Skeletal muscle tissue (tissue), 4 donors: ENCODE data around the gene CLN5. TPM values are rescaled to one million over a fixed set of nuclear protein-coding genes. Genes with fewer than 3 reads are reported as not detected.
"Not testable (repeated sequence)": the region's sequence is repeated elsewhere in the genome, so short reads cannot be mapped to it uniquely, and the experiment has no call there.

ENCODE experiments used
- H3K27ac ChIP-seq: one replicate; pipeline ENCODE4 v1.7.0; 2013; ENCODE audit warnings: mild to moderate bottlenecking, low read depth, low read length, inconsistent platforms
- H3K27me3 ChIP-seq, 3 donors: one replicate each; pipeline ENCODE4 v1.7.0; 2013; ENCODE audit warnings: low read length in 3 of 3; ENCODE audit not compliant: control insufficient read depth in 3 of 3, insufficient read depth in 3 of 3
- H3K36me3 ChIP-seq, 3 donors: one replicate each; pipeline ENCODE4 v1.7.0; 2013; ENCODE audit warnings: low read length in 3 of 3; ENCODE audit not compliant: control insufficient read depth in 3 of 3, insufficient read depth in 3 of 3
- H3K4me1 ChIP-seq, 3 donors: one replicate each; pipeline ENCODE4 v1.7.0; 2013; ENCODE audit warnings: low read length in 3 of 3, mild to moderate bottlenecking in 3 of 3; ENCODE audit not compliant: control insufficient read depth in 3 of 3, insufficient read depth in 3 of 3
- H3K4me3 ChIP-seq, 3 donors: one replicate each; pipeline ENCODE4 v1.7.0; 2013; ENCODE audit warnings: low read length in 3 of 3
- H3K9ac ChIP-seq, 3 donors: one replicate each; pipeline ENCODE4 v1.7.0; 2013; ENCODE audit warnings: low read length in 3 of 3, mild to moderate bottlenecking in 3 of 3, moderate library complexity in 2 of 3, low read depth in 1 of 3
- H3K9me3 ChIP-seq, 3 donors: one replicate each; pipeline ENCODE4 v1.7.0; 2013; ENCODE audit warnings: low read length in 3 of 3; ENCODE audit not compliant: control insufficient read depth in 3 of 3
- total RNA-seq: library from RNA; depleted of rRNA; stranded (reverse); fragments of >200 nt; gene quantifications from one replicate; pipeline ENCODE4 v1.2.3, GENCODE V29; 2014
- donor health status: Osteomylitis.

Gene CLN5
- total RNA-seq, 1 donor from 2014 or later, result 16.7 TPM

DNA sequence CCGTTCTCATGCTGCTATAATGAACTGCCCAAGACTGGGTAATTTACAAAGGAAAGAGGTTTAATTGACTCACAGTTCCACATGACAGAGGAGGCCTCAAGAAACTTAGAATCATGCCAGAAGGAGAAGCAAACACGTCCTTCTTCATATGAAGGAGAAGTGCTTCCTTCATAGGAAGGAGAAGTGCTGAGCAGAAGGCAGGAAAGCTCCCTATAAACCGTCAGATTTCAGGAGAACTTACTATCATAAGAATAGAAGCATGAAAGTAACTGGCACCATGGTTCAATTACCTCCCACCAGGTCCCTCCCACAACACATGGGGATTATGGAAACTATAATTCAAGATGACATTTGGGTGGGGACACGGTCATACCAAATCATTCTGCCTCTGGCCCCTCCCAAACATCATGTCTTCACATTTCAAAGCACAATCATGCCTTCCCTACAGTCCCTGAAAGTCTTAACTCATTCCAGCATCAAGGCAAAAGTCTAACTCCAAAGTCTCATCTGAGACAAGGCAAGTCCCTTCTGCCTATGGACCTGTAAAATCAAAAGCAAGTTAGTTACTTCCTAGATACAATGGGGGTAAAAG is 32.9 kb upstream of the CLN5 start:
- H3K27me3 ChIP-seq, result no peaks in the 10 kb centered on the region
- H3K4me1 ChIP-seq, result no peaks in the 10 kb centered on the region
- no peak overlapping the region for H3K27ac ChIP-seq
- H3K9me3 ChIP-seq, result peaks cover 0 to 2% (median 0%) of the 10 kb centered on the region in 3 donors
- no peak overlapping the region for H3K9ac ChIP-seq
- no peak overlapping the region for H3K4me3 ChIP-seq
- no peaks in the 10 kb centered on the region for H3K36me3 ChIP-seq

DNA sequence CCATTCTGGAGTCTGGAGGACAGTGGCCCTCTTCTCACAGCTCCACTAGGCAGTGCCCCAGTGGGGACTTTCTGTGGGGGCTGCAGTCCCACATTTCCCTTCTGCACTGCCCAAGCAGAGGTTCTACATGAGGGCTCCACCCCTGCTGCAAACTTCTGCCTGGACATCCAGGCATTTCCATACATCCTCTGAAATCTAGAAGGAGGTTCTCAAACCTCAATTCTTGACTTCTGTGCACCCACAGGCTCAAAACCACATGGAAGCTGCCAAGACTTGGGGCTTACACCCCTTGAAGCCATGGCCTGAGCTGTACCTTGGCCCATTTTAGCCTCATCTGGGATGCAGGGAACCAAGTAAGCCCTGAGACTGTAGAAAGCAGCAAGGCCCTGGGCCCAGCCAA is 32.1 kb upstream of the CLN5 start:
- not testable (repeated sequence) for H3K36me3 ChIP-seq, H3K9me3 ChIP-seq, H3K4me3 ChIP-seq, H3K27me3 ChIP-seq, H3K27ac ChIP-seq, H3K9ac ChIP-seq, H3K4me1 ChIP-seq

DNA sequence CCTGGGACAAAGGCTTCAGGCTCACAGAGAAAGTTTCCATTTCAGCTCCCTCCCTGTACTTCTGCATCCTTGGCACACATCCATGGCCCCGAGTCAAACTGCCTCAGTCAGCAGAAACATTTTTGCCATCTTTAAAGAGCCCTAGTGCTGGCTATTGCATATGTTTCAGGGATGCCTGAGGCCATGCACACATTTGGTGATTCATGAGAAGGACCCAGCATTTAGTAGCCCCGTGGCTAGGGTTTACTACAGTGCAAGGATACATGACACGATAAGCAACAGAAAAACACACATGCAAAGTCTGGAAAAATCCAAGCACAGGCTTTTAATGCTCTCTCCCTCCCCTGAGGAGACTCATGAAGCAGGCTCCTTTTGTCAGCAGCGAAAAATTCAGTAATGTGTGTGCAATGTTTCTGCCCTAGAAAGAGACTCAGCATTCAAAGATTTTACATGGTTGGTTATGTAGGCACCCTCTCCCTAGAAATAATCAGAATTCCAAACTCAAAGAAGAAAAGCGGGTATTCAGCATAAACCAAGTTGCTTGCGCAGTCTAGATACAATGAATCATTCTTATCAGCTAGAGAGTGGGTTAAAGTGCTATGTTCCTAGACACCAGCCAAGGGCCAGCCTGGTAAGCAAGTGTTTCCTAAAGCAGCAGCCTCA is 26.0 kb upstream of the CLN5 start:
- Histone ChIP-seq H3K27ac (no peak overlapping the region), H3K9ac (no peak overlapping the region), H3K27me3 (peaks cover 0 to 3% (median 0%) of the 10 kb centered on the region in 3 donors), H3K36me3 (no peaks in the 10 kb centered on the region), H3K4me3 (no peak overlapping the region), H3K9me3 (no peaks in the 10 kb centered on the region), H3K4me1 (peaks cover 0 to 11% (median 6%) of the 10 kb centered on the region in 3 donors)

DNA sequence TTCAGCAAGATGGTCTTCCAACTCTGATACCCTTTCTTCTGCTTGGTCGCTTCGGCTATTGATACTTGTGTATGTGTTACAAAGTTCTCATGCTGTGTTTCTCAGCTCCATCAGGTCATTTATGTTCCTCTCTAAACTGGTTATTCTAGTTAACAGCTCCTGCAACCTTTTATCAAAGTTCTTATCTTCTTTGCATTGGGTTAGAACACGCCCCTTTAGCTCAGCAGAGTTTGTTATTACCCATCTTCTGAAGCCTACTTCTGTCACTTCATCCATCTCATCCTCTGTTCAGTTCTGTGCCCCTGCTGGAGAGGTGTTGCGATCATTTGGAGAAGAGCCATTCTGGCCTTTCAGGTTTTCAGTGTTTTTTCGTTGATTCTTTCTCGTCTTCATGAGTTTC is 24.9 kb upstream of the CLN5 start:
- H3K4me3 ChIP-seq, result no peak overlapping the region
- no peaks in the 10 kb centered on the region for H3K9me3 ChIP-seq
- peaks cover 0 to 3% (median 0%) of the 10 kb centered on the region in 3 donors for H3K27me3 ChIP-seq
- H3K4me1 ChIP-seq, result peaks cover 0 to 11% (median 6%) of the 10 kb centered on the region in 3 donors
- H3K36me3 ChIP-seq, result no peaks in the 10 kb centered on the region
- H3K9ac ChIP-seq, result no peak overlapping the region
- no peak overlapping the region for H3K27ac ChIP-seq

DNA sequence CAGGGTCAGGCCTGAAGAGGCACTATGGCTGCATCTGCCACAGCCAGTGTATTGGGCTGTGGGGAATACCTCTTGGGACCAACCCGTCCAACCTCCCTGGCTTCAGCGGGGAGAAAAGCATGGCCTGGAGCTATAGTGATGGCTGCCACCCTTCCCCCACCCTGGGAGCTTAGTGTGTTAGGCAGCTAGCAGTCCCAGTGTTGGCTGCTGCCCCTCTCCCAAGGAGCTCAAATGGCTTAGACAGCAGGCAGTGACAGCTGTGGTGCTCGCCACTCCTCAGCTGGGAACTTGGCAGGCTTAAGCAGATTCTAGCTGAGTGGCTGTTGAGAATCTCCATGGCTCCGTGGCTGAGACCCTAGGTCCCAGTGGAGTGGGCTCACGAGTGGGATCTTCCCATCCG is 23.8 kb upstream of the CLN5 start:
- Histone ChIP-seq H3K36me3 (no peaks in the 10 kb centered on the region), H3K27me3 (peaks cover 0 to 3% (median 0%) of the 10 kb centered on the region in 3 donors), H3K9ac (no peak overlapping the region), H3K9me3 (no peaks in the 10 kb centered on the region), H3K4me1 (peaks cover 0 to 11% (median 6%) of the 10 kb centered on the region in 3 donors), H3K4me3 (no peak overlapping the region), H3K27ac (no peak overlapping the region)

GRCh38 chr13:76969488-76970365 is 22.2 kb upstream of the CLN5 start:
- peaks cover 0 to 11% (median 6%) of the 10 kb centered on the region in 3 donors for H3K4me1 ChIP-seq
- no peaks in the 10 kb centered on the region for H3K9me3 ChIP-seq
- H3K27ac ChIP-seq, result no peak overlapping the region
- H3K36me3 ChIP-seq, result no peaks in the 10 kb centered on the region
- no peak overlapping the region for H3K9ac ChIP-seq
- peaks cover 0 to 3% (median 0%) of the 10 kb centered on the region in 3 donors for H3K27me3 ChIP-seq
- no peak overlapping the region for H3K4me3 ChIP-seq

- no peak overlapping the region for H3K4me3 ChIP-seq
Measured at GRCh38 chr13:76971215-76971614, 20.7 kb upstream of the CLN5 start.

GRCh38 chr13:76971851-76972829 is 19.7 kb upstream of the CLN5 start:
- Histone ChIP-seq H3K9ac (peak overlapping the region in 1 of 3 donors; percentile 3), H3K36me3 (no peaks in the 10 kb centered on the region), H3K4me1 (peaks cover 0 to 6% (median 0%) of the 10 kb centered on the region in 3 donors), H3K27ac (no peak overlapping the region), H3K27me3 (peaks cover 0 to 3% (median 0%) of the 10 kb centered on the region in 3 donors), H3K4me3 (no peak overlapping the region), H3K9me3 (no peaks in the 10 kb centered on the region)

More at GRCh38 chr13:76971215-76971614, 20.7 kb upstream of the CLN5 start:
- Histone ChIP-seq H3K27ac (no peak overlapping the region), H3K4me1 (peaks cover 0 to 6% (median 0%) of the 10 kb centered on the region in 3 donors), H3K27me3 (peaks cover 0 to 3% (median 0%) of the 10 kb centered on the region in 3 donors), H3K9me3 (no peaks in the 10 kb centered on the region), H3K36me3 (no peaks in the 10 kb centered on the region), H3K9ac (no peak overlapping the region)

- Histone ChIP-seq H3K4me3 (no peak overlapping the region), H3K36me3 (no peaks in the 10 kb centered on the region), H3K9ac (no peak overlapping the region)
Measured at GRCh38 chr13:76973920-76974617, 17.8 kb upstream of the CLN5 start.

More at GRCh38 chr13:76973920-76974617, 17.8 kb upstream of the CLN5 start:
- no peaks in the 10 kb centered on the region for H3K4me1 ChIP-seq
- H3K27ac ChIP-seq, result no peak overlapping the region
- H3K27me3 ChIP-seq, result no peaks in the 10 kb centered on the region
- H3K9me3 ChIP-seq, result no peaks in the 10 kb centered on the region
